8988T (cell line): ENCODE measurements around the gene CLDN25.
"Not testable (repeated sequence)": the region's sequence is repeated elsewhere in the genome, so short reads cannot be mapped to it uniquely, and the experiment has no call there.

Experiments used
- DNase-seq: peaks from one replicate; pipeline ENCODE4 v3.0.0; 2011

CLDN25 gene

GRCh38 chr11:113779496-113779895 lies at the start of gene CLDN25:
Gene CLDN25, plus strand, starts transcription at chr11:113779796. Its CDS starts 0 bp downstream, at chr11:113779796.
- DNase-seq = no peak

GRCh38 chr11:113730887-113731726 lies 48.5 kb upstream of the CLDN25 start:
- DNase-seq = no peak

GRCh38 chr11:113732092-113732491 lies 47.5 kb upstream of the CLDN25 start:
- no peak for DNase-seq

GRCh38 chr11:113736323-113736722 lies 43.3 kb upstream of the CLDN25 start:
- no peak for DNase-seq

DNA sequence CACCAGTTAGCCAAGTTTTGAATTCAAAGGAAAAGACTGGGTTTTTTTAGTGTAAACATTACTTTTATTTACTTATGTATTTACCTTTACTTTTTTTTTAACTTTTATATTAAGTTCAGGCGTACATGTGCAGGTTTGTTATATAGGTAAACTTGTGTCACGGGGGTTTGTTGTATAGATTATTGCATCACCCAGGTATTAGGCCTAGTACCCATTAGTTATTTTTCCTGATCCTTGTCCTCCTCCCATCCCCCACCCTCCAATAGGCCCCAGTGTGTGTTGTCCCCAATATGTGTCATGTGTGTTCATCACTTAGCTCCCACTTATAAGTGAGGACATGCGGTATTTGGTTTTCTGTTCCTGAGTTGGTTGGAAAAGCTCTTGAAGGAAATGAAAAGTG lies 26.7 kb upstream of the CLDN25 start:
- no peak for DNase-seq

DNA sequence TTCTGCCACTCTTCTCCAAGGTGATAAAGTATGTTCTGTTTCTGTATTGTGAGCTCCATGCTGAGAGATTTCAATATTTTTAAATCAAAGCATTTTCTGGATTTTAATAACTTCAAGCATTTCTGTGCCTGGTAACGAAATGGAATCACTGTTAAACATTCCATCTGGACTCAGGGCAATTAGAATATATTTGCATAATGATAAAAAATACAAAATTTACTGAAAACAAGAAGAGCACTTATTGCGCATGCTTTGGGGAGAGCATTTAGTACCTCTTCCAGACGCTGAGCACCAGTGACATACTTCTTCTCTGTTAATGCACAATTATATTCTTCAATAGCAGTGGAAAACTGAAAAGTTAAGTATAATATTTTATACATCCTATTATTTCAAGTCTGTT lies 19.4 kb upstream of the CLDN25 start:
- DNase-seq = no peak

GRCh38 chr11:113763040-113763439 lies 16.6 kb upstream of the CLDN25 start:
- DNase-seq = not testable (repeated sequence)

DNA sequence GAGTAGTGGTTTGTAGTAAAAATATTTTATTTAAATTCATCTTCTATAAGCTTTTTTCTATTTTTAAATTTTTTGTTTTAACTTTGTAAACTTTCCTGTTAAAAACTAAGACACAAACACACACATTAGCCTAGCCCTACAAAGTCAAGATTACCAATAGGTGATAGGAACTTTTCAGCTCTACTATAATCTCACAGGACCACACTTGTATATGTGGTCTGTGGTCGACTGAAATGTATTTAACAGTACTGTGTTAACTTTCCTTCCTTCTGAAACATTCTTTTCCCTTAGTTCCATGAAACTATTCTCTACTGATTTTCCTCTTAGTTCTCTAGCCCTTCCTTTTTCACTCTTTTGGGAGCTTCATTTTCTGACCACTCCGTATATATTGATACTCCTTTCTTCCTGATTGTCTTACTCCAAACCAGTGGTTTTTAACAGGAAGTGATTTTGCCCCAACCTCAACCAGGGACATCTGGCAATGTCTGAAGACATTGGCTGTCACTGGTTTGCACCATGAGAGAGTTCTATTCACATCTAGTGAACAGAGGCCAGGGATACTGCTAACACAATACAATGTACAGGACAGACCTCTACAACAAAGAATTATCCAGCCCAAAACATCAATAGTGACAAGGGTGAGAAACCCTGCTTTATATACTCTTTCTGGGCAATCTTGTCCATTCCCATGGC lies 14.9 kb upstream of the CLDN25 start:
- no peak for DNase-seq

- no peak for DNase-seq
These were observed 7.6 kb upstream of the CLDN25 start for GRCh38 chr11:113771964-113772363.

- DNase-seq = no peak
These were observed 6.5 kb upstream of the CLDN25 start for GRCh38 chr11:113773092-113773415.

- DNase-seq = peak; percentile 59
These were observed 6.0 kb upstream of the CLDN25 start, which contains the start of gene ZW10 for GRCh38 chr11:113773416-113774173. Gene ZW10, minus strand, starts transcription at chr11:113773692. Its CDS starts 26 bp downstream, at chr11:113773666.

GRCh38 chr11:113774174-113774503 lies 5.5 kb upstream of the CLDN25 start:
- DNase-seq = no peak

GRCh38 chr11:113778111-113778910 lies 1.3 kb upstream of the CLDN25 start:
- DNase-seq = no peak

DNA sequence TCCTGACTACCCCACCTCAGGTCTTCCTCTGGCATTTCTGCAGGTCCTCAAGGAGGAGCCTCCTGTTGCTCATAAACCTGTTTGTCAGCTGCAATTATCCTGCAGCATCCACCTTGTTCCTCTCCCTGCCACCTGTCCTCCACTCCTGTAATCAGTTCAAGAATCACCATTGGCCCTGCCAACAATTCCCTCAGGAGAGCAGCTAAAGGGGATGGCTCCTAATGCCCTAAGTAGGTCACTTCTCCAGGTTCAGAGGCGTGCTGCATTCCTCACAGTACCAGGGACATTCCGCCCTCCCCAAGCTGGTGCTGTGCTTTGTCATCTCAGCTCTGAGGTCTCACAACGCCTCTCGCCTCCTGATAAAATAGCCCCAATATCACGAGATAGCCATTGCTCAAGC lies 2.1 kb downstream of the CLDN25 start:
- DNase-seq = no peak

DNA sequence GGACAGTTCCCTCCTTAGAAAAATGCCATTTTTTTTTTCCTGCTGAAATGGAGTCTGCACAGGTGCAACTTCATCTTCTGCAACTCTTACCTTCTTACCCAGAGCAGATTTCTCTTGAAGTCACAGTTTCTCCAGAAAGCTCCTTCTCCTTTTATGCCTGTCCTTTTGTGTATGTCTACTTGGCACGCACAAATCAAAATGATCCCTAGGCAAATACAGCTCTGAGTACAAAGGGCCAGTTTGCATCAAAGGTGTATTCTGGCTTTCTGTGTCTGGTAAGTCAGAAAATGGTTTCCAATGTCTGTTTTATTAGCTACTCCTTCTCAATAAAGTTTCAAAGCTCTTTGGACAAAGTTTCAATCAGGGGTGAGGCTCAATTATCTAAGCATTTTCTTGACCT lies 2.5 kb downstream of the CLDN25 start:
- DNase-seq = no peak

- not testable (repeated sequence) for DNase-seq
These were observed 9.4 kb downstream of the CLDN25 start for GRCh38 chr11:113789016-113789415.

DNA sequence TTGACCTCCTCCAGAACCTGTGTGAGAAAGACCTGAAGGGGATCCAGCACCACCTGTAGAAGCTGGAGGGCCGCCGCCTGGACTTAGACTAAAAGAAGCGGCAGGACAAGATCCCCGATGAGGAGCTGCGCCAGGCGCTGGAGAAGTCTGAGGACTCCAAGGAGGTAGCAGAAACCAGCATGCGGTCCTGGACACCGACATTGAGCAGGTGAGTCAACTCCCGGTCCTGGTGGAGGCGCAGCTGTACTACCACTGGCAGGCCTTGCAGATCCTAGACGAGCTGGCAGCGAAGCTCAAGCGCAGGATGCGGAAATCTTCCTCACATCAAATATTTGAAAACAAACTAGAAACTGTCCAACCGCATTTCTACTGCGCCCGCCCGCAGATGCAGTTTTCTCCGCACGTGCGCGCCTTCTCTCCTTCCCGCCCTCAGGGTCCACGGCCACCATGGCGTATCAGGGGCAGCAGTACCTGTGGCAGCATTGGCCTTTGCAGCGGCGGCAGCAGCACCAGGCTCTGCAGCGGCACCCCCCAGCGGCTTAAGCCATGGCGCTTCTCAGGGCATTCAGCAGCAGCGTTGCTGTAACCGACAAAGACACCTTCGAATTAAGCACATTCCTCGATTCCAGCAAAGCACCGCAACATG lies 10.2 kb downstream of the CLDN25 start:
- no peak for DNase-seq

GRCh38 chr11:113796663-113797259 lies 17.2 kb downstream of the CLDN25 start:
- peak; percentile 35 for DNase-seq

DNA sequence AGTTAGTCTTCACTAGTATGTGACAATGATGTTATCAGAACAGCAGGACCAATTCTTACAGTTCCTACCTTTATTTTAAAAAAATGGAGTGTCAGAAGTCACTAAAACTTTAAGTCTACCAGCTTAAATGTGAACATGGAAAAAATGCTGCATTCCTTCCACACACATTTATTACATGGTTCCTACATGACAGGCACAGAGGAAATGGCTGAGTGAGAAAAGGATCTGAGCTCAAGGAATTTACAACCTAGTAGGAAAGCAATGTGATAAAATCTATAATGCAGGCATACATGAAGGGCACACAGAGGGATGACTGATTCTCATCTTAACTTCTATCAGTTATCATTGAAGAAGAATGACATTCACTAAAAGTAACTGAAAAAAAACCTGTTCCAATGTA lies 23.0 kb downstream of the CLDN25 start:
- no peak for DNase-seq

- DNase-seq = no peak
These were observed 26.0 kb downstream of the CLDN25 start for GRCh38 chr11:113805640-113806039.

DNA sequence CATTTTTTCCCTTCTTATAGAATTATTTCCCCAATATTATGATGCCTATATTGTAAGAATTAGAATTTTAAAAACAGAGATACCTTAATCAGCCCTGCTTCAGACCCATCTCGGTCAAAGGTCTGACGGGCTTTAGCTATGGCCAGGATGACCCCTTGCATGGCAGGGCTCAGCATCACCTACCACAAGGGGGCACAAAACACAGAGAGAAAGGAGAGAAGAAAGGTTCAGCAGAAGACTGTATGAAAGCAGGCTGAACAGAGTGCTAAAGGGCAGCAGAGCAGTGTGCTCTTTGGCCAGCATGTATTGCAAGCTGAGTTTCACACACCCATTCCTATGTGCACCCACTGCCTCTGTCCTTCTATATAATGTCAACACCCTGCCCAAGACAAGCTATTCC lies 26.8 kb downstream of the CLDN25 start:
- no peak for DNase-seq

GRCh38 chr11:113808931-113809330 lies 29.3 kb downstream of the CLDN25 start:
- no peak for DNase-seq
